Heart left ventricle (tissue), 16 donors: ENCODE results near the gene LSP1. TPM values are rescaled to one million over a fixed set of nuclear protein-coding genes. Genes with fewer than 3 reads are reported as not detected.

ENCODE experiments used
- ATAC-seq, 4 donors: fragments of 200-7000 bp; cut with Tn5 transposase; one replicate each; pipeline ENCODE4 v1.9.1; 2020 to 2022; ENCODE audit warnings: moderate library complexity in 4 of 4, mild to moderate bottlenecking in 3 of 4, moderate number of reproducible peaks in 1 of 4
- DNase-seq, 5 donors: peaks; one replicate each; pipeline ENCODE4 v3.0.0-alpha.2; 2020
- H3K27ac ChIP-seq, 12 donors: fragments of 200-600 bp; sonication (generic) in 4 of 12; one replicate each; pipeline versions ENCODE4 v1.5.0 to v1.8.0; 2016 to 2022; ENCODE audit warnings: mild to moderate bottlenecking in 2 of 12
- H3K27me3 ChIP-seq, 9 donors: fragments of 200-600 bp; sonication (generic) in 2 of 9; one replicate each; pipeline versions ENCODE4 v1.5.1 to v1.8.0; 2016 to 2022; ENCODE audit warnings: mild to moderate bottlenecking in 3 of 9
- H3K36me3 ChIP-seq, 9 donors: fragments of 200-600 bp; sonication (generic) in 2 of 9; one replicate each; pipeline versions ENCODE4 v1.5.0 to v1.8.0; 2018 to 2022; ENCODE audit warnings: mild to moderate bottlenecking in 2 of 9
- H3K4me1 ChIP-seq, 12 donors: fragments of 200-600 bp; sonication (generic) in 4 of 12; one replicate each; pipeline versions ENCODE4 v1.5.0 to v1.8.0; 2016 to 2022; ENCODE audit warnings: mild to moderate bottlenecking in 3 of 12
- H3K4me3 ChIP-seq, 12 donors: fragments of 200-600 bp; sonication (generic) in 4 of 12; one replicate each; pipeline versions ENCODE4 v1.5.0 to v1.8.0; 2017 to 2022; ENCODE audit warnings: mild to moderate bottlenecking in 9 of 12, moderate library complexity in 4 of 12
- H3K9me3 ChIP-seq, 12 donors: fragments of 200-600 bp; sonication (generic) in 4 of 12; one replicate each; pipeline versions ENCODE4 v1.5.0 to v1.8.0; 2016 to 2022; ENCODE audit warnings: mild to moderate bottlenecking in 1 of 12
- CTCF ChIP-seq, 12 donors: fragments of 200-600 bp; sonication (generic) in 4 of 12; IDR thresholded peaks; one replicate each; pipeline versions ENCODE4 v1.5.0 to v1.8.0; 2018 to 2022; ENCODE audit warnings: antibody characterized with exemption in 12 of 12, mild to moderate bottlenecking in 5 of 12
- POLR2A ChIP-seq, 2 donors: fragments of 450-650 bp; IDR thresholded peaks; one replicate each; pipeline ENCODE4 v1.6.1; 2017; ENCODE audit warnings: antibody characterized with exemption in 2 of 2, mild to moderate bottlenecking in 2 of 2, moderate library complexity in 2 of 2
- WGBS, 4 donors: extraction: QIAGEN DNeasy Blood & Tissue Kit in 2 of 4; methylation state at CpG; one replicate each; pipeline versions ENCODE4 v1.1.5 to v1.1.7; 2013 to 2018; 5-methylcytosine and 5-hydroxymethylcytosine counted together
- intact Hi-C, 10 donors: fragments of 100-400 bp; cut with DNase I; formaldehyde crosslinking; loops; one replicate each; pipeline versions ENCODE4 v1.11.1 to v1.14.2; 2022
- polyA plus RNA-seq, 2 donors: library from polyadenylated mRNA; stranded (reverse); fragments of 200-250 nt; gene quantifications; one replicate each; pipeline ENCODE4 v1.2.3, GENCODE V29; 2013
- total RNA-seq, 9 donors: library from RNA; depleted of rRNA in 2 of 9; stranded (reverse); fragments of >200 nt in 2 of 9; fragmentation: NEBNext Ultra II Directional in 3 of 9; extraction: Animal tissue kit (Norgen Biotek cat#: 25700) in 3 of 9; gene quantifications; one replicate each; pipeline versions ENCODE4 v1.1.0 to v1.2.4, GENCODE V29; 2016 to 2023
- donor health status: ischemic (EF 13 %, LVEDD 7.1; RV severe dilation, severe dysfunction).
- donor health status: healthy with polysubstance abuse.
- donor health status: DM: no; HTN: yes; CAD: no.
- donor health status: DM: no; HTN: no; CAD: no.
- donor health status: ischemic (EF 25% LVEDD 6.9; RV normal size, moderate dysfunction).
- donor health status: ischemic (EF 25% LVEDD 5.7; RV mildly dilated, moderate dysfunction).
- donor health status: healthy.
- donor health status: DM: yes; HTN: yes; CAD: no.
- donor health status: ischemic (EF 35%, LVEDD 5.7; RV mildly dilated, moderate dysfunction).
- donor health status: nonischemic (EF 11% LVEDD 7.7; RV severe dilation, severe dysfunction).
- donor health status: DM: yes; HTN: yes; CAD: no.
- donor health status: PGD.
- donor health status: ischemic (EF 29% LVEDD 5.4; RV normal size, mild dysfunction).
- donor health status: nonischemic (EF 23%, LVEDD 6.1; RV moderate dilation, normal function).

Gene LSP1
- total and polyA plus RNA-seq, 11 donors, result 10.0 to 86.8 (median 16.4) TPM

- ATAC-seq (no peak), DNase-seq (peak in 1 of 5 donors; percentile 59)
- no peak overlapping the region for H3K4me3 ChIP-seq
- no peak for TF ChIP-seq POLR2A (IDR thresholded peaks at IDR 0.05)
- TF ChIP-seq CTCF (IDR thresholded peaks at IDR 0.05), result no peak
- H3K4me1 ChIP-seq, result peaks cover 0 to 58% (median 17%) of the 10 kb centered on the region in 12 donors
- peak overlapping the region in 2 of 12 donors; percentile 51 to 68 for H3K27ac ChIP-seq
- H3K36me3 ChIP-seq, result no peaks in the 10 kb centered on the region
- 84 to 91% (median 89%) methylated on average over 21 of the region's 21 CpGs for WGBS, 4 donors
- no peaks in the 10 kb centered on the region for H3K27me3 ChIP-seq
- intact Hi-C loops, result loop anchor here in 1 of 10 donors (10.0 kb wide), 1 partner anchor 79 kb away; no protein-coding TSS in a partner anchor
- H3K9me3 ChIP-seq, result no peaks in the 10 kb centered on the region
Observed at GRCh38 chr11:1845561-1846452, 7.1 kb upstream of the LSP1 start.

GRCh38 chr11:1846453-1846932 lies 6.4 kb upstream of the LSP1 start:
- no peak overlapping the region for H3K27ac ChIP-seq
- H3K27me3 ChIP-seq, result no peaks in the 10 kb centered on the region
- H3K4me1 ChIP-seq, result peaks cover 0 to 65% (median 17%) of the 10 kb centered on the region in 12 donors
- H3K36me3 ChIP-seq, result no peaks in the 10 kb centered on the region
- 91 to 98% (median 92%) methylated on average over 9 of the region's 9 CpGs for WGBS, 4 donors
- intact Hi-C loops, result loop anchor here in 1 of 10 donors (10.0 kb wide), 1 partner anchor 78 kb away; no protein-coding TSS in a partner anchor
- no peaks in the 10 kb centered on the region for H3K9me3 ChIP-seq
- no peak for ATAC-seq
- H3K4me3 ChIP-seq, result no peak overlapping the region
- TF ChIP-seq POLR2A (IDR thresholded peaks at IDR 0.05) (no peak), CTCF (IDR thresholded peaks at IDR 0.05) (no peak)
- peak in 1 of 5 donors; percentile 7 for DNase-seq

- Histone ChIP-seq H3K27me3 (no peaks in the 10 kb centered on the region), H3K9me3 (no peaks in the 10 kb centered on the region), H3K4me3 (no peak overlapping the region), H3K36me3 (no peaks in the 10 kb centered on the region), H3K4me1 (peaks cover 0 to 72% (median 17%) of the 10 kb centered on the region in 12 donors), H3K27ac (no peak overlapping the region)
- DNase-seq (no peak), ATAC-seq (no peak)
- 93 to 95% (median 95%) methylated on average over 28 to 34 of the region's 34 CpGs for WGBS, 4 donors
- no peak for TF ChIP-seq CTCF (IDR thresholded peaks at IDR 0.05)
- TF ChIP-seq POLR2A (IDR thresholded peaks at IDR 0.05), result no peak
- intact Hi-C loops, result loop anchor here in 1 of 10 donors (10.0 kb wide), 1 partner anchor 78 kb away; no protein-coding TSS in a partner anchor
Observed at GRCh38 chr11:1847006-1847735, 5.7 kb upstream of the LSP1 start.
